Right atrium auricular region (tissue), 2 donors: Measurements from ENCODE around the gene PIGL. TPM values are rescaled to one million over a fixed set of nuclear protein-coding genes. Genes with fewer than 3 reads are reported as not detected.

ENCODE experiments used
- DNase-seq: peaks from one replicate; pipeline ENCODE4 v3.0.0-alpha.2; 2019; ENCODE audit warnings: low spot score
- H3K27ac ChIP-seq, 2 donors: fragments of 200-600 bp; sonication (generic); 1 replicate in 1 of 2; 2 replicates in 1 of 2; pipeline ENCODE4 v1.5.1; 2016 to 2019
- H3K27me3 ChIP-seq, 2 donors: fragments of 200-600 bp; sonication (generic); one replicate each; pipeline versions ENCODE4 v1.5.1 to v1.6.0; 2017 to 2019
- H3K36me3 ChIP-seq: fragments of 200-600 bp; sonication (generic); one replicate; pipeline ENCODE4 v1.5.1; 2016
- H3K4me1 ChIP-seq, 2 donors: fragments of 200-600 bp; sonication (generic); one replicate each; pipeline versions ENCODE4 v1.5.1 to v1.6.0; 2017 to 2019
- H3K4me3 ChIP-seq, 2 donors: fragments of 200-600 bp; sonication (generic); 1 replicate in 1 of 2; 2 replicates in 1 of 2; pipeline ENCODE4 v1.5.1; 2017 to 2019; ENCODE audit warnings: mild to moderate bottlenecking in 1 of 2, moderate library complexity in 1 of 2
- H3K9me3 ChIP-seq, 2 donors: fragments of 200-600 bp; sonication (generic); one replicate each; pipeline ENCODE4 v1.5.1; 2019
- total RNA-seq, 2 donors: library from RNA; depleted of rRNA; stranded (reverse); fragments of >200 nt; gene quantifications; one replicate each; pipeline ENCODE4 v1.1.0, GENCODE V29; 2016
- TF ChIP-seq, protein P1 (sequence below), 2 donors: fragments of 200-600 bp; sonication (generic); IDR thresholded peaks; one replicate each; pipeline ENCODE4 v1.5.1; 2019; ENCODE audit warnings: antibody characterized with exemption in 2 of 2

Gene PIGL
- total RNA-seq, 2 donors from 2014 or later, result 10.3 to 14.0 TPM

DNA sequence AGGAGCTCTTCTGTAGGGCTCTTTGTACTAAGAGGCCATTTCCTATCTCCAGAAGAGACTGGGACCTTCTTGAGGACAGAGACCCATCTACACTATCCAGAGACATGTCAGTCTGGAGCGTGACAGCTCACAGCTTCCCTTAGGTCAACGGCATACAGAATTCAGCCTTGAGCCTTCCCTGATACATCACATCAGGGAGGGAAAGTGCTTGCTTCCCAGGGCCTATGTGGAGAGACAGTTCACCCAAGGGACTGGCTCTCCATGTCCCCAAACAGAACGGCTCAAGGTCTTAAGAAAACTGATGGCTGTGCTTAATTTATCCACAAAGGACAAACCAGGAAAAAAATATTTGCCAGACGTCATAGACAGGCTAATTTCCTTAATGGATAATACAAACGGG lies 128.6 kb downstream of the PIGL start:
- TF ChIP-seq, protein P1, sequence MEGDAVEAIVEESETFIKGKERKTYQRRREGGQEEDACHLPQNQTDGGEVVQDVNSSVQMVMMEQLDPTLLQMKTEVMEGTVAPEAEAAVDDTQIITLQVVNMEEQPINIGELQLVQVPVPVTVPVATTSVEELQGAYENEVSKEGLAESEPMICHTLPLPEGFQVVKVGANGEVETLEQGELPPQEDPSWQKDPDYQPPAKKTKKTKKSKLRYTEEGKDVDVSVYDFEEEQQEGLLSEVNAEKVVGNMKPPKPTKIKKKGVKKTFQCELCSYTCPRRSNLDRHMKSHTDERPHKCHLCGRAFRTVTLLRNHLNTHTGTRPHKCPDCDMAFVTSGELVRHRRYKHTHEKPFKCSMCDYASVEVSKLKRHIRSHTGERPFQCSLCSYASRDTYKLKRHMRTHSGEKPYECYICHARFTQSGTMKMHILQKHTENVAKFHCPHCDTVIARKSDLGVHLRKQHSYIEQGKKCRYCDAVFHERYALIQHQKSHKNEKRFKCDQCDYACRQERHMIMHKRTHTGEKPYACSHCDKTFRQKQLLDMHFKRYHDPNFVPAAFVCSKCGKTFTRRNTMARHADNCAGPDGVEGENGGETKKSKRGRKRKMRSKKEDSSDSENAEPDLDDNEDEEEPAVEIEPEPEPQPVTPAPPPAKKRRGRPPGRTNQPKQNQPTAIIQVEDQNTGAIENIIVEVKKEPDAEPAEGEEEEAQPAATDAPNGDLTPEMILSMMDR (IDR thresholded peaks at IDR 0.05), result no peak
- no peak overlapping the region for H3K27ac ChIP-seq

DNA sequence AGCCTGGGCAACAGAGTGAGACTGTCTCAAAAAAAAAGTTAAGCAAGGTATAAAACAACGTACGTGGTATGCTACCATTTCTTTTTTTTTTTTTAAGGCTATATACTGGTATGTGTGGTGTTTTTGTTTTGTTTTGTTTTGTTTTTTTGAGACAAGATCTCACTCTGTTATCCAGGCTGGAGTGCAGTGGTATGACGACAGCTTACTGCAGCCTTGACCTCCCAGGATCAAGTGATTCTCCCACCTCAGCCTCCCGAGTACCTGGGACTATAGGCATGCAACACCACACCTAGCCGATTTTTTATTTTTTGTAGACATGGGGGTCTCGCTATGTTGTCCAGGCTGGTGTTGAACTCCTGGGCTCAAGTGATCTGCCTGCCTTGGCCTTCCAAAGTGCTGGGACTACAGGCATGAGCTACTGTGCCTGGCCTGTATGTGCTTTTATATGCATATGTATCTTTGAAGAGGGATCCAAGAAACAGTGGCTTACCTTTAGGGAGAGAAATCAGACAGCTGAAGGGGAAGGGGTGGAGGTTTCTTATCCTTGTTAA lies 129.8 kb downstream of the PIGL start:
- Histone ChIP-seq H3K27ac (no peak overlapping the region), H3K4me1 (peaks cover 0 to 2% of the 10 kb centered on the region in 2 donors), H3K4me3 (no peak overlapping the region), H3K27me3 (no peaks in the 10 kb centered on the region), H3K9me3 (no peaks in the 10 kb centered on the region), H3K36me3 (peaks cover 28% of the 10 kb centered on the region)
- TF ChIP-seq, protein P1 (IDR thresholded peaks at IDR 0.05), result no peak
- no peak for DNase-seq

More for the DNA sequence above, 128.6 kb downstream of the PIGL start:
- H3K36me3 ChIP-seq, result peaks cover 28% of the 10 kb centered on the region
- DNase-seq, result no peak
- no peaks in the 10 kb centered on the region for H3K4me1 ChIP-seq
- H3K27me3 ChIP-seq, result no peaks in the 10 kb centered on the region
- no peak overlapping the region for H3K4me3 ChIP-seq
- H3K9me3 ChIP-seq, result no peaks in the 10 kb centered on the region

DNA sequence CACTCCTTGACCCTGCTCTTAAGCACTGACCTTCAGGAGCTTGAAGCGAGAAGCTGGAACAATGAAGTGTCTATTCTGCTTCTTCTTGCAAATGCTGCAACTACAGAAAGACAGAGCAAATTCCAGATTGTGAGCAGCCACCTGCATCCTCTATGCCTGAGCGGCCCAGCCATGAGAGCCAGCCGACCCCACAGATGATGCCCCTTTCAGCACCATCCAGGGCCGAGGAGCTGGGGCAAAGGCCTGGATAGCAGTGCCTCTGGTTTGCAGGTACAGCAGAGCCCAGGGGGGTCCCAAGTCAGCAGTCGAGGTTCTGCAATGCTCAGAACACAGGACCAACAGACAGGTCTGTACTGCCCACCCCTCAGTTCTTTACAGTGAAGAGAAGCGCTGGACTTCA lies 131.6 kb downstream of the PIGL start:
- Histone ChIP-seq H3K4me1 (peaks cover 0 to 12% of the 10 kb centered on the region in 2 donors), H3K36me3 (peaks cover 27% of the 10 kb centered on the region), H3K27me3 (no peaks in the 10 kb centered on the region), H3K4me3 (no peak overlapping the region), H3K27ac (no peak overlapping the region), H3K9me3 (no peaks in the 10 kb centered on the region)
- TF ChIP-seq, protein P1 (IDR thresholded peaks at IDR 0.05), result no peak
- no peak for DNase-seq

DNA sequence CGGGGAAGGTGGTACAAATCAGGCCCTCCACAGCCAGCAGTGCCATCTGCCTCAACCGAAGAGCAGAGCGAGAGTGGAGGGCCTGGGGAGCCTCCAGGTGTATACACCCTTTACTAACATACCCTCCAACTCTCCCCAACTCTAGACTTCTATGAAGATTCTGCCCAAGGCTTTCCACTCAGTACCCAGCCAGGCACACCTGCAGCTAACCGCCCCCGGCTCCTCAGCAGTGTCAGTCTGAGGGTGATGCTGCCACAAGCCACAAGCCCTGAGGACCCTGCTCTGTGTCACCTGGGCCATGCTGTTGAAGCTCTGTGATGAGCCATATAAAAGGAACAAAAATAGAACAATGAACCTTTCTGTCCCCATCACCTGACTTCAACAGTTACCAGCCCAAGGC lies 132.4 kb downstream of the PIGL start:
- TF ChIP-seq, protein P1 (IDR thresholded peaks at IDR 0.05), result no peak
- Histone ChIP-seq H3K4me1 (peaks cover 0 to 12% of the 10 kb centered on the region in 2 donors), H3K27me3 (no peaks in the 10 kb centered on the region), H3K27ac (no peak overlapping the region), H3K9me3 (no peaks in the 10 kb centered on the region), H3K4me3 (no peak overlapping the region), H3K36me3 (peaks cover 18% of the 10 kb centered on the region)
- no peak for DNase-seq

DNA sequence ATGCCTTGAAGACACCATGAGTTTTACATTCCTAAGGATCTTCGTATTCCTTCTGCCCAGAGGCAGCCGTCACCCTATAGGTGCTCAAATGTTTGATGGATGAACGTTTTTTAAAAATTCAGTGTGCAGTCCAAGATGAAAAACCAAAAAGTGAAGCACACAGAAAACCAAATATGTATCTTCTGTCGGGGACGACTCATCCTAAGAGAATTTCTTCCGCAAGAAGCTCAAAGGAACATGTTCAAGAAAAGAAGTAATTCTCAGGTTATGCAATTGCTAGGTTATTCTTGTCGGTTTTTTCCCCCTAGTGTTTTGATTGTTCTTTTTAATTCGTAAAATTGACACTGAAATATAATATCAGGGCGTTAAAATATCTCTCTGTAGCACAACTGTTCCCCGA lies 134.8 kb downstream of the PIGL start:
- Histone ChIP-seq H3K9me3 (no peaks in the 10 kb centered on the region), H3K27ac (no peak overlapping the region), H3K4me3 (peak overlapping the region; percentile 68 to 73), H3K4me1 (peaks cover 0 to 12% of the 10 kb centered on the region in 2 donors), H3K27me3 (no peaks in the 10 kb centered on the region), H3K36me3 (peaks cover 18% of the 10 kb centered on the region)
- TF ChIP-seq, protein P1 (IDR thresholded peaks at IDR 0.05), result no peak
- no peak for DNase-seq

DNA sequence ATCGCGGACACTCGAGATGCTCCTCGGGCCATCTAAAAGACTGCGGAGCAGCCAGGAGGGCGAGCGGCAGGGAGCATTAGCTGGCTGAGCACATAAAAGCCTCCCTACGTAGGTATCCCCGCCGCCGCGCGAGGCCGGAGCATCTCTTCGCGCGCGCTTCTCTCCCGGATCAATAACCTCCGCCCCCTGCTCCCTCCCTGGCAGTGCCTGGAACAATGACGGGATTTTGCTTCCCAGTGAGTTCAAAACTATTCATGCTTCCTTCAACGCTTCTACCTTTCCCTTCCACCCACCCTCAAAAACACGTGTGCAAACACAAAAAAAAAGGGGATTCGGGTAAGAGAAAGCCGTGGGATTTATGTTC lies 135.3 kb downstream of the PIGL start:
- DNase-seq, result no peak
- Histone ChIP-seq H3K4me3 (peak overlapping the region; percentile 68 to 73), H3K27ac (peak overlapping the region in 1 of 2 donors; percentile 48), H3K4me1 (peaks cover 0 to 12% of the 10 kb centered on the region in 2 donors), H3K27me3 (no peaks in the 10 kb centered on the region), H3K9me3 (no peaks in the 10 kb centered on the region), H3K36me3 (peaks cover 17% of the 10 kb centered on the region)
- TF ChIP-seq, protein P1 (IDR thresholded peaks at IDR 0.05), result no peak
